Tongue (tissue), 3 donors: ENCODE data around the gene RRAGA. TPM values are rescaled to one million over a fixed set of nuclear protein-coding genes. Genes with fewer than 3 reads are reported as not detected.
"Not testable (repeated sequence)": the region's sequence is repeated elsewhere in the genome, so short reads cannot be mapped to it uniquely, and the experiment has no call there.

Experiments
- DNase-seq: peaks from one replicate; pipeline ENCODE4 v3.0.0-alpha.2; 2015
- small RNA-seq: library from RNA; depleted of rRNA; stranded (forward); fragments of <200 nt; gene quantifications from one replicate; pipeline ENCODE3, GENCODE V24; 2014; ENCODE audit warnings: low replicate concordance
- total RNA-seq: library from RNA; depleted of rRNA; stranded (reverse); fragments of >200 nt; gene quantifications from one replicate; pipeline ENCODE4 v1.2.3, GENCODE V29; 2014

The RRAGA gene
- total RNA-seq, 1 donor from 2014 or later: 44.3 TPM

DNA sequence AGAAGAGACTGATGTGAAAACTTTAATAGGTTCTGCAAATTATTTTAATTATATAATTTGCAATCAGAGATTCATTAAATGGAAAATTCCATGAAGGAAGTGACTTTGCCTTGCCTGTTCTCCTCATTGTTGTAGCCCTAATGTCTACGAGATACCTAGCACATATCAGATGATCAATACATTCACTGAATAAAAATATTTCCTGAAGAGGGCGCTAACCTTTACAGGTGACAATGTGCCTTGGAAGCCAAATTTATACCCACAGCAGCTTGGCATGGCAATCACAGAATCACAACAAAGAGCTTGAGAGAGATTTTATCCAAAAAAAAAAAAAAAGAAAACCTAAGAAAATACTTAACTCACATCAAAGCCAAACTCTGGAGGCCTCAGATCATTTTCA lies 36.1 kb downstream of the RRAGA start:
- no peak for DNase-seq

DNA sequence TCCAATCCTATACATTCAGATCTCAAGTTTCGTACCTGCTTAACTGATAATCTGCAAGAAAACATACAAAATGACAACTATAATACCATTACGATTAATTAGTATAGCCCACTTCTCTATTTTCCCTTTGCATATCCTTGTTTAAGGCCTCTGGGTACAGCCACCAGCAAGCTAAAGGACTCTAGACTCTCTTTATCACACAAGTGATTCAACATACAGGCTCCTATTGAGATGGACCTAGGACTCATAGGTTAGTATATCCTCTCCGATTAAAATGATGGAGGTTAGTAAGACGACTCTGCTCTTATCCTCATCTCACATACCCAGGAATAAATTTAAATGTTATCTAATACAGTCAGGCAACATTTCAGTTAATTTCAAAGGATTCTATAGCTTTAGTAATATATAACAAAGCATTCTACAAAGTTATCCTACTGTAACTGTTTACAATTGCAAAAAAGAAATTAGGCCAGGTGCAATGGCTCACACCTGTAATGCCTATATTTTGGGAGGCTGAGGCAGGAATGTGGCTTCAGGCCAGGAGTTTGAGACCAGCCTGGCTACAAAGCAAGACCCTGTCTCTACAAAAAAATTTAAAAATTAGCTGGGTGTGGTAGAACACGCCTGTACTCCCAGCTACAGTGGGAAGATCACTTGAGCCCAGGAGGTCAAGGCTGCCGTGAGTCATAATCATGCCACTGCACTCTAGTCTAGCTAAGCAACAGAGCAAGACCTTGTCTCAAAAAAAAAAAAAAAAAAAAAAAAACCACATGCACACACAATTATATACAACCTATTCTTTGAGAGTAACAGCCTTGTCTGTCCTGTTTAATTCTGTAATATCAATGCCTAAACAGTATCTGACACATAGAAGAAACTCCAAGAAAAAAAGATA lies 38.1 kb downstream of the RRAGA start:
- DNase-seq: no peak

DNA sequence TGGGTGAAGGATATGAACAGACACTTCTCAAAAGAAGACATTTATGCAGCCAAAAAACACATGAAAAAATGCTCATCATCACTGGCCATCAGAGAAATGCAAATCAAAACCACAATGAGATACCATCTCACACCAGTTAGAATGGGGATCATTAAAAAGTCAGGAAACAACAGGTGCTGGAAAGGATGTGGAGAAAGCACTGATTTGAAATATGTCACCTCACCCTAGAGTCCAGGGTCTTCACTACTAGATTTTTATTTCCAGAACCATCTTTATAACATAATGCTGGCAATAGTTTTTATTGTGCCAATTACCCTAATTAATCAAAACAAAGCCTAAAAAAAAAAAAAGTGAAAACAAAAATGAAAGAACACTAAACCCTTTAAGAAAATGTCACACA lies 48.2 kb downstream of the RRAGA start:
- not testable (repeated sequence) for DNase-seq

Small RNA genes lying within 50 kb of the gene (small RNA-seq; reads per million reads assigned to genes)
- not detected for gene RF00019
- gene RNU6-264P: not detected
- gene SCARNA8: 5.6 reads per million, percentile 92 among the genes with 10 or more reads in this experiment

Other genes with a start within 250 kb of the RRAGA start
- under 0.01 TPM for gene SAXO1, start 16.2 kb upstream of the RRAGA start, total RNA-seq
- gene HAUS6, start 53.5 kb downstream of the RRAGA start, total RNA-seq: 14.7 TPM
- 138 TPM for gene PLIN2, start 78.1 kb downstream of the RRAGA start, total RNA-seq
- 107 TPM for gene DENND4C, start 181.3 kb downstream of the RRAGA start, total RNA-seq